HG03095 (cell line): ENCODE data around the gene SRPK3.
"Not testable (repeated sequence)": the region's sequence is repeated elsewhere in the genome, so short reads cannot be mapped to it uniquely, and the experiment has no call there.

ENCODE experiments used
- ATAC-seq: cut with Tn5 transposase; IDR thresholded peaks from one replicate; pipeline ENCODE4 v1.9.1; 2021; ENCODE audit warnings: moderate library complexity; ENCODE audit not compliant: unreplicated experiment

The SRPK3 gene

GRCh38 chrX:153804621-153805020, 23.8 kb downstream of the SRPK3 start:
- no peak for ATAC-seq

DNA sequence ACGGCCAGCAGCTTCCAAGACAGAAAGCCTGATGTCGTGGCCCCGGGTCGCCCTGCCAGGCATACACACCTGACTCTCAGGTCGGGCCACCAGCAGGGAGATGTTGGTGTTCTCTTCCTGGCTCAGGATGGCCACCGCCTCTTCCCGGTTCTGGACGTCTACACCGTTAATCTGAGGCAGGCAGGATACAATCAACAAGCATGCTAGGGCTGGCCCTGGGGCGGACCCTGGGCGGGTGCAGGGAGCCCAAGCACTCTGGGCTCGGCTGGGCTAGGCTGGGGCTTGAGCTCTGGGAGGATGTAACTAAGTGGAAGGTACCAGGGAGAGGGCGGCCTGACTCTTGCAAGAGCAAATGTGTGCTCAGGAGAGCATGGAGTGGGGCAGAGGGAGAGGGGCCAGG, 24.6 kb downstream of the SRPK3 start:
- no peak for ATAC-seq

DNA sequence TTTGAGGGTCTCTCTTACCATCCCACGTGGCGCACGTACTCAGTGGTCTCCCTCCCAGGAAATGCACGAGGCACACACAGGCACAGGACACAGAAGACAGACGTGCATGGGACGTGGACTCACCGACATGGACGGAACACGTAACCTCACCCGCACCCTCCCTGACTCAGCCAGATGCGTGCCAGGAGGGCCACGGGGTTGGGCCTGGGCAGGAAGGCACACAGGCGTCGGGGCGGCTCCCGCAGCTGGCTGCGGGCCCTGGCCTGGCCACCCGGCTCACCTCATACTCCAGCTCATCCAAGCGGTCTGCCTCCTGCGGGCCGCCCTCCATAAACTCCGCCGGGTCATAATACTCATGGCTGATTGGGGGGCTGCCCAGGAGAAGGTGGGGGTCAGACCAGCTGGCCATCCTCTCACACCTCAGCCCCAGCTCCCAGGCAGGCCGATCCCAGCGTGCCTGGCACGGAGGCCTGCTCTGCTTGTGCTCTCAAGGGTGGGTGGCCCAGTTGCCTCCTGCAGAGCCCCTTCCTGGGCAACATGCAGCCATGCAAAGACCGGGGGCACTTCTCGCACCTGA, 26.2 kb downstream of the SRPK3 start:
- no peak for ATAC-seq

- no peak for ATAC-seq
These were observed 27.1 kb downstream of the SRPK3 start for GRCh38 chrX:153807976-153808375.

DNA sequence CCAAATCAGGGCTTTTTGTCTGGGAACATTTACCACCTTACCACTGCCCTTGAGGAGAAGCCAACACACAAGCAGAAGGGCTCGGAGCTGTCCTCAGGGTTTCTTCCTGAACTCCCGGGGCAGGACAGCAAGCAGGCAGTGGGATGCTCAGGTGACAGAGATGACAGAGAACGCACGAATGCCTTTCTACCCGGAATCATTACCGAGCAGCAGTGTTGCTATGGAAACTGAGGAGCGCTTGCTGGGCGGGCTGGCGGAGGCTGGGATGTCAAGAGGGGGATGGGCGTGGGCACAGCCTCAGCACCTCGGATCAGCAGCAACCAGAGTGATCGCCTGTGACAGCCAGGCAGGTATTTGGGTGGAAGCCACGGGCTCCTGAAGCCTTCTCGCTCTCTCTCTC, 31.4 kb downstream of the SRPK3 start:
- ATAC-seq, result no peak

- no peak for ATAC-seq
These were observed 32.3 kb downstream of the SRPK3 start for GRCh38 chrX:153813161-153813560.

- no peak for ATAC-seq
These were observed 33.9 kb downstream of the SRPK3 start for GRCh38 chrX:153814591-153815315.

GRCh38 chrX:153816831-153817690, 36.2 kb downstream of the SRPK3 start:
- no peak for ATAC-seq

GRCh38 chrX:153818064-153818463, 37.2 kb downstream of the SRPK3 start:
- ATAC-seq, result not testable (repeated sequence)

GRCh38 chrX:153818571-153819383, 37.9 kb downstream of the SRPK3 start:
- no peak for ATAC-seq

DNA sequence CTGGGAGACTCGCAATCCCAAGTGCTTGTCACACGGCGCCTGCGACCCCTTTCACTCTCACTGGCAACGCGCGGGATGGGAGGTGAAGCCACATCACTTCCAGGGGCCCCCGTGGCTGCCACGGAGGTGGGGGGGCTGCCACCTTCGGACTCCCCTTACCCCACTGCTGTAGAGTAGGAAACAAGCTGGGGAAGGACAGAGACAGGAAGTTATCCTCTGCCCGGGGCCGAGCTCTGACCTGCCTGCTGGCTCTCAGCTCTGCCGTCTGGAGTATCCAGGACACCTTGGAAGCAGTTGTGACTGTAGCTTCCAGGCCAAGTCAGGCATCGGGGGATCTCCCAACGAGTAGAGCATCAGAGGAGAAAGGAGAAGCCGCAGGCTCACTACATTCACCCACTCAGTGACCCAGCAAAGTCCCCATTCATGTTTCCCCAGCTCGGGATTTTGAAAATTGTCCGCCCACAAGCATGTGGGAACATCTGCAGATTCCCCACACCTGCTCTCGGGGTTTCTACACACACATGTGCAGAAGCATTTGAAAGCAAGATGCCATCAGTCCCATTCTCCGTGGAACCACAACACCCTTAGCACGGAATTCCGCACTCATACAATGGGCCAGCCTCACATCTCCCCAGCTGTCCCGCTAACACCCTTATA, 38.7 kb downstream of the SRPK3 start:
- ATAC-seq, result no peak

- ATAC-seq, result no peak
These were observed 39.8 kb downstream of the SRPK3 start for GRCh38 chrX:153820601-153821000.

- ATAC-seq, result no peak
These were observed 40.2 kb downstream of the SRPK3 start for GRCh38 chrX:153821066-153821465.

- ATAC-seq, result no peak
These were observed 43.5 kb downstream of the SRPK3 start for GRCh38 chrX:153824348-153824747.

DNA sequence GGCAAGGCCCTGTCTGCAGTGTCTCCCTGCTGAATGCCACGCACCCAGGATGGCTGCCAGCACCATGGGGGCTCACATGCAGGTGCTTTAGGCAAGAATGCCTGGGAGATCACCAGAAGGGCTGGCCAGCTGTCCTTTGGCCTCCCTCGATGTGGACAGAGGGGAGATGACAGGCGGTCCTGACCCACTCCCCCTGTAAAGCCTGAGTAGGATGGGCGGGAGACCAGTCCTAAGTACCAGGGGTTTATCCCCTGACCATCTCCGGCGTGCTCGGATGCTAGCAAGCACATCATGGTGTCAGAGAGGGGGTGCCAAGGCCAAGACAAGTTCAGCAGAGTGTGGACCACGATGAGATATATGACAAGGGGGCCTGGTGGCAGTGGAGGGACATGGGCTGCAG, 44.2 kb downstream of the SRPK3 start:
- no peak for ATAC-seq

GRCh38 chrX:153827016-153827415, 46.2 kb downstream of the SRPK3 start:
- ATAC-seq, result no peak

DNA sequence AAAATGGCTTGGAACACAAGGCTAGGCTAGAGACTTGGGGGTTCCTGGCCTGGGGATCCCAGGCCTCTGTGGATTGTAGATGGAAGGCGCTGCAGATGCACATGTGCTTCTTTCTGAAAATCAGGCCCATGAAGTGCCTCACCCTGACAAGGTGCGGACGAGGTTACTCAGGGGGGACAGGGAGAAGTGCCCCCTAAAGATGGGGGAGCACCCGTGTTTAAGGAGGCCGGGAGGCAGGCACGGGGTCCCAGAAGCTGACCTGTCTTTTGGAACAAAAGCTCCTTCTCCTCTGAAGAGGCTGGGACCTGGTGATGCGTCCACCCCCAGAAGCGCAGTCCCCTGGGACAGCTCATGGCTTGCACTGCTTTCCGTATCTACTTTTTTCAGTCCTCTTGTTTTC, 47.1 kb downstream of the SRPK3 start:
- no peak for ATAC-seq

DNA sequence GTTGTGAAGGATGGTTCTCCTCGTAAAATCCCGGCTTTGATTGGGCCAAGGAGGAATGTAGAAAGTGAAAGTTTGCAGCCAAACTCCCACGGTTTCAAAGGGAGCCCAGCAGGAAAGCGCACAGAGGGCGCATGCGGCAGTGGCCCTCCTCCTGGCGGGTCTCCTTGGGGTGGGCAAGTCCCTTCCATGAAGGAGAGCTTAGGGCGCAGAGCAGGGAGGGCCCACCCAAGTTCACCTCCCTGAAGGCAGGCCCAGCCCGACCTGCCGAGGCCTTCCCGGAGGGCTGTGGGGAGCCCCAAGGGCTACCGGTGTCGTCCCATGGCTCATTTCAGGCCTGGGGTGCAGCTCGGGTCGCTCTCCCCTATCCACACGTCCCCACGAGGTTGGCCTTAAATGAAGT, 47.5 kb downstream of the SRPK3 start:
- no peak for ATAC-seq

DNA sequence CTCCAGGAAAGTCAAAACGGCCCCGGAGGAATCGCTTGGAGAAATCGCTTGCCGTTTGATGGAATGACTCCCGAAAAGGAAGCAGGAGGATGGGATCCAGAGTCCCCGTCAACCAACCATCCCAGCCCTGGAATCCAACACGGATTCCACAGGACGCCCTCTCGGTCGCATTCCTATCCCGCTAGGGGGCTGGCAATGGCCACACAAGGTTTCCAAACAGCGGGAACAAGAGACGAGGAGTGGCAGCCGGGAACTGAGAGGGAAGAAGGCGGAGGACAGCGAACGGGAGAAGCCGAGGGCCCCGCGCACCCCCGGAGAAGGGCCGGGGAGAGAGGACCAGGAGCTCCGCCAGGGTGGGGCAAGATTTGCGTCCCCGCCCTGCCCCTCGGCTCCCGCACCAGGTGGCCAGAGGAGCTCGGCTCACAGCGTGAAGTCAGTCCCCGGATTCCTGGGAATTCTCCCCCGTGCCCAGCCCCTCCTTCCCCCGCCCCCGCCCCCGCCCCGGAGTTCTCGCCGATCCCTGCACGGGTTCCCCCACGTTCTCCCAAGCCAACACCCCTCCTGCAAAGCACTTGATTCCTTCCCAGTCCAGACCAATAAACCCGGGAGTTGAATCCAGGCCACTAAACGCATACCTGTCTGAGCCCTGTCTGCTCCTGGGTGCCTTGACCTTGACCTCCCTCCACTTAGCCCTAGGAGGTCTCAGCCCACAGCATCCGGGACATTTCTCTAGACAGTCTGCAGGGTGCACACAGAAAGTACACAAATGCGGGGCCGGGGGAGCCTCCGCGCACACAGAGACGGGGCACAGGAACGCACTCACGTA, 48.1 kb downstream of the SRPK3 start:
- no peak for ATAC-seq

GRCh38 chrX:153829549-153829798, 48.6 kb downstream of the SRPK3 start:
- no peak for ATAC-seq
